Measurements from ENCODE around the gene ENPP7. TPM values are rescaled to one million over a fixed set of nuclear protein-coding genes. Genes with fewer than 3 reads are reported as not detected.

ENPP7 gene
- total and polyA plus RNA-seq, 2 donors (not counting 3 experiments of a cell fraction or from before 2014, with no cell fraction given) = not detected

- Histone ChIP-seq H3K36me3 (ENCODE audit: control insufficient read depth in 2 of 2, extremely low read depth in 1 of 2, insufficient read depth in 2 of 2, low read length in 2 of 2) (no peaks in the 10 kb centered on the region), H3K27ac (ENCODE audit: insufficient read depth, low read depth, low read length) (no peak overlapping the region), H3K79me2 (ENCODE audit: control insufficient read depth, insufficient read depth, low read length) (no peaks in the 10 kb centered on the region), H4K20me1 (replicated peaks; ENCODE audit: control insufficient read depth, extremely low read depth, insufficient read depth, low read length) (no peaks in the 10 kb centered on the region), H3K9me3 (replicated peaks; ENCODE audit: control insufficient read depth, insufficient read depth, low read length) (no peaks in the 10 kb centered on the region), H3K4me1 (ENCODE audit: control insufficient read depth, extremely low read depth, insufficient read depth, low read length) (no peaks in the 10 kb centered on the region), H3K4me3 (replicated peaks in 1 of 3; ENCODE audit: insufficient read depth in 1 of 3, low read depth in 1 of 3, low read length in 3 of 3) (no peak overlapping the region), H3K27me3 (ENCODE audit: control insufficient read depth in 2 of 2, insufficient read depth in 2 of 2, low read length in 2 of 2) (peaks cover 0 to 2% of the 10 kb centered on the region in 2 experiments), H3K9me1 (replicated peaks; ENCODE audit: control insufficient read depth, extremely low read depth, insufficient read depth, low read length) (no peaks in the 10 kb centered on the region), H3K9ac (replicated peaks; ENCODE audit: extremely low read depth, insufficient read depth, low read length) (no peak overlapping the region), H3K4me2 (ENCODE audit: insufficient read depth, low read length) (no peak overlapping the region), H2AFZ (ENCODE audit: low read depth, low read length) (no peak overlapping the region)
- CTCF ChIA-PET = interaction anchor here (0.8 to 2.9 kb wide), 3 partner anchors 11 to 88 kb away, joined by 3 to 11 read pairs (median 3); partner anchors contain the start of gene CBX4
- intact Hi-C loops (cut with micrococcal nuclease) = no loop called here
- dilution Hi-C loops (cut with MboI; ENCODE audit: extremely low pct_ligation_motif_present, low sequenced_read_pairs) = no loop called here
- FAIRE-seq (no peak), DNase-seq (ENCODE audit: low read depth, low spot score) (no peak)
- BruUV-seq (replicated peaks) = no TSS peak
- POLR2A ChIA-PET = no interaction called here
- TF ChIP-seq POLR2A (IDR thresholded peaks at IDR 0.05; ENCODE audit: low read depth, low read length) (no peak), FOS (IDR thresholded peaks at IDR 0.05; ENCODE audit: borderline replicate concordance, insufficient read depth, low read length) (no peak)
These were observed 26.5 kb downstream of the ENPP7 start for GRCh38 chr17:79757140-79757745.

DNA sequence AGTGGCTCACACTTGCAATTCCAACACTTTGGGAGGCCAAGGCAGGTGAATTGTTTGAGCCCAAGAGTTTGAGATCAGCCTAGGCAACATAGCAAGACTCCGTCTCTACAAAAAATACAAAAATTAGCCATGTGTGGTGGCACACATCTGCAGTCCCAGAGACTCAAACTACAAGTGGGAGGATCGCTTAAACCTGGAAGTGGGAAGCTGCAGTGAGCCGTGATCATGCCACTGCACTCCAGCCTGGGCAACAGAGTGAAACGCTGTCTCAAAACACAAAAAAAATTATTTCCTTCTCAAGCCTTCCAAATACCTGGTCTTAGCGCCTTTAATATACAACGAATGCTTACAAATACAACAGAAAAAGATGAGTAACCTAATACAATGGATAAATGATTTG, 27.5 kb downstream of the ENPP7 start:
- H3K36me3 ChIP-seq (ENCODE audit: control insufficient read depth in 2 of 2, extremely low read depth in 1 of 2, insufficient read depth in 2 of 2, low read length in 2 of 2) = no peaks in the 10 kb centered on the region
- no peaks in the 10 kb centered on the region for H3K4me1 ChIP-seq (ENCODE audit: control insufficient read depth, extremely low read depth, insufficient read depth, low read length)
- FAIRE-seq (no peak), DNase-seq (ENCODE audit: low read depth, low spot score) (no peak)
- H3K4me3 ChIP-seq (replicated peaks in 1 of 3; ENCODE audit: insufficient read depth in 1 of 3, low read depth in 1 of 3, low read length in 3 of 3) = no peak overlapping the region
- no peak overlapping the region for H2AFZ ChIP-seq (ENCODE audit: low read depth, low read length)
- H3K9ac ChIP-seq (replicated peaks; ENCODE audit: extremely low read depth, insufficient read depth, low read length) = no peak overlapping the region
- POLR2A ChIA-PET = no interaction called here
- H3K9me1 ChIP-seq (replicated peaks; ENCODE audit: control insufficient read depth, extremely low read depth, insufficient read depth, low read length) = no peaks in the 10 kb centered on the region
- no peak overlapping the region for H3K27ac ChIP-seq (ENCODE audit: insufficient read depth, low read depth, low read length)
- H4K20me1 ChIP-seq (replicated peaks; ENCODE audit: control insufficient read depth, extremely low read depth, insufficient read depth, low read length) = no peaks in the 10 kb centered on the region
- H3K9me3 ChIP-seq (replicated peaks; ENCODE audit: control insufficient read depth, insufficient read depth, low read length) = no peaks in the 10 kb centered on the region
- no peak overlapping the region for H3K4me2 ChIP-seq (ENCODE audit: insufficient read depth, low read length)
- dilution Hi-C loops (cut with MboI; ENCODE audit: extremely low pct_ligation_motif_present, low sequenced_read_pairs) (no loop called here), intact Hi-C loops (cut with micrococcal nuclease) (no loop called here)
- TF ChIP-seq GATA2 (IDR thresholded peaks at IDR 0.05; ENCODE audit: insufficient read depth, insufficient read length, low read depth, low read length) = no peak
- TF ChIP-seq POLR2AphosphoS5 (IDR thresholded peaks at IDR 0.05; ENCODE audit: insufficient read depth, low read depth, low read length) = no peak
- no peak for TF ChIP-seq EZH2 (IDR thresholded peaks at IDR 0.05; ENCODE audit: borderline replicate concordance, low read depth, low read length, severe bottlenecking)
- no peak for TF ChIP-seq FOS (IDR thresholded peaks at IDR 0.05; ENCODE audit: borderline replicate concordance, insufficient read depth, low read length)
- TF ChIP-seq, protein P1, sequence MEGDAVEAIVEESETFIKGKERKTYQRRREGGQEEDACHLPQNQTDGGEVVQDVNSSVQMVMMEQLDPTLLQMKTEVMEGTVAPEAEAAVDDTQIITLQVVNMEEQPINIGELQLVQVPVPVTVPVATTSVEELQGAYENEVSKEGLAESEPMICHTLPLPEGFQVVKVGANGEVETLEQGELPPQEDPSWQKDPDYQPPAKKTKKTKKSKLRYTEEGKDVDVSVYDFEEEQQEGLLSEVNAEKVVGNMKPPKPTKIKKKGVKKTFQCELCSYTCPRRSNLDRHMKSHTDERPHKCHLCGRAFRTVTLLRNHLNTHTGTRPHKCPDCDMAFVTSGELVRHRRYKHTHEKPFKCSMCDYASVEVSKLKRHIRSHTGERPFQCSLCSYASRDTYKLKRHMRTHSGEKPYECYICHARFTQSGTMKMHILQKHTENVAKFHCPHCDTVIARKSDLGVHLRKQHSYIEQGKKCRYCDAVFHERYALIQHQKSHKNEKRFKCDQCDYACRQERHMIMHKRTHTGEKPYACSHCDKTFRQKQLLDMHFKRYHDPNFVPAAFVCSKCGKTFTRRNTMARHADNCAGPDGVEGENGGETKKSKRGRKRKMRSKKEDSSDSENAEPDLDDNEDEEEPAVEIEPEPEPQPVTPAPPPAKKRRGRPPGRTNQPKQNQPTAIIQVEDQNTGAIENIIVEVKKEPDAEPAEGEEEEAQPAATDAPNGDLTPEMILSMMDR (IDR thresholded peaks at IDR 0.05; ENCODE audit: extremely low read depth in 1 of 2, insufficient read depth in 1 of 2, low read depth in 1 of 2, low read length in 2 of 2) = no peak
- TF ChIP-seq POLR2A (IDR thresholded peaks at IDR 0.05; ENCODE audit: low read depth, low read length) = no peak
- no peak for TF ChIP-seq JUN (IDR thresholded peaks at IDR 0.05; ENCODE audit: borderline replicate concordance, insufficient read depth, insufficient read length, low read depth)
- TF ChIP-seq MYC (IDR thresholded peaks at IDR 0.05; ENCODE audit: low read depth, low read length) = no peak
- TF ChIP-seq MAX (IDR thresholded peaks at IDR 0.05; ENCODE audit: insufficient read depth, insufficient read length) = no peak
- H3K79me2 ChIP-seq (ENCODE audit: control insufficient read depth, insufficient read depth, low read length) = no peaks in the 10 kb centered on the region
- no TSS peak for BruUV-seq (replicated peaks)
- peaks cover 0 to 2% of the 10 kb centered on the region in 2 experiments for H3K27me3 ChIP-seq (ENCODE audit: control insufficient read depth in 2 of 2, insufficient read depth in 2 of 2, low read length in 2 of 2)
- CTCF ChIA-PET = interaction anchor here (0.8 to 2.9 kb wide), 2 partner anchors 12 to 87 kb away, joined by 3 to 11 read pairs; no protein-coding TSS in a partner anchor

Measured in endothelial cell of umbilical vein (primary cell).